Right ventricle myocardium inferior (tissue), 1 donor: ENCODE data around the gene ARHGAP18. TPM values are rescaled to one million over a fixed set of nuclear protein-coding genes. Genes with fewer than 3 reads are reported as not detected.
"Not testable (repeated sequence)": the region's sequence is repeated elsewhere in the genome, so short reads cannot be mapped to it uniquely, and the experiment has no call there.

Source experiments
- ATAC-seq: fragments of 200-7000 bp; cut with Tn5 transposase; one replicate; pipeline ENCODE4 v1.9.1; 2020; ENCODE audit warnings: mild to moderate bottlenecking, moderate library complexity
- DNase-seq: peaks from one replicate; pipeline ENCODE4 v3.0.0; 2021; ENCODE audit errors: missing footprints
- intact Hi-C: fragments of 100-400 bp; cut with DNase I; formaldehyde crosslinking; loops from one replicate; pipeline ENCODE4 v1.11.0; 2022
- total RNA-seq: library from RNA; stranded (reverse); fragmentation: NEBNext Ultra II Directional; extraction: Animal tissue kit (Norgen Biotek cat#: 25700); gene quantifications from one replicate; pipeline ENCODE4 v1.2.1, GENCODE V29; 2021
- donor health status: DM: no; HTN: yes; CAD: no; lungs with severe emphysema.

Gene ARHGAP18
- total RNA-seq, 1 donor from 2014 or later, result 8.1 TPM

DNA sequence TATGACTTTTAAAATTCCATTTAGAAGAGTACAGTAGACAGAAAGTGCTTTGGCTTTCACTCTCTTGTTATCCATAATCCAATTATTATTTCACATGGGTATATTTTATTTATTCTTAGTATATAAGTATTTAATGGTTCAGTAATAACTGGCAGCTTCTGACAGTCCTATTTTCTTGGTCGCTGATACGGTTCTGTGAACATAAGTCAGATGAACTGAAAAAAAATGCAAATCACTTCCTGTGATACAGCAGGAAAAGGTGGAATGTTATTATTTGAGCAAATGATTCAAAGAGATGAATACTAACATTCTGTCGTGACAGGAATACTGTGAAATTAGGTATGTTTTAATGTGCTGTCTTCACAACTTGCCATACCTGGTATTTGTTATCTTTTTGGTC is 132.3 kb downstream of the ARHGAP18 start:
- intact Hi-C loops, result no loop called here
- ATAC-seq, result no peak
- DNase-seq, result no peak

DNA sequence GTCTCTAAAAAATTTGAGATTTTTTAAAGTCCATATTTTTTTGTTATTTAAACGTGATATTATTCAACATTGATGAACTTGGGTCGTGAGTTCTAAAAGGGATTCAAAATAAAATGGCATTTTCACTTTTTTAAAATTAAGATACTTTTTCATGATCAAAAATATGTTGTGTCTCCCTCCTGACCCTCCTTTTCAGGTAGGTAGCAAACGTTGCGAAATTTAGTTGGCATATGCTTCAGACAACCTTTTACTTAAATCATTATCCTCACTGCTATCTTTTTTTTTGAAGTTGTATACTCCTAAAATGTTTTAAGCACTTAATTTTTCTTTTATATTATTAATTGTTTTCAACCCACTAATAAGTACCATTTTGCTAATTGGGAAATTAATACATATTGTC is 133.5 kb downstream of the ARHGAP18 start:
- DNase-seq (no peak), ATAC-seq (no peak)
- intact Hi-C loops, result no loop called here

DNA sequence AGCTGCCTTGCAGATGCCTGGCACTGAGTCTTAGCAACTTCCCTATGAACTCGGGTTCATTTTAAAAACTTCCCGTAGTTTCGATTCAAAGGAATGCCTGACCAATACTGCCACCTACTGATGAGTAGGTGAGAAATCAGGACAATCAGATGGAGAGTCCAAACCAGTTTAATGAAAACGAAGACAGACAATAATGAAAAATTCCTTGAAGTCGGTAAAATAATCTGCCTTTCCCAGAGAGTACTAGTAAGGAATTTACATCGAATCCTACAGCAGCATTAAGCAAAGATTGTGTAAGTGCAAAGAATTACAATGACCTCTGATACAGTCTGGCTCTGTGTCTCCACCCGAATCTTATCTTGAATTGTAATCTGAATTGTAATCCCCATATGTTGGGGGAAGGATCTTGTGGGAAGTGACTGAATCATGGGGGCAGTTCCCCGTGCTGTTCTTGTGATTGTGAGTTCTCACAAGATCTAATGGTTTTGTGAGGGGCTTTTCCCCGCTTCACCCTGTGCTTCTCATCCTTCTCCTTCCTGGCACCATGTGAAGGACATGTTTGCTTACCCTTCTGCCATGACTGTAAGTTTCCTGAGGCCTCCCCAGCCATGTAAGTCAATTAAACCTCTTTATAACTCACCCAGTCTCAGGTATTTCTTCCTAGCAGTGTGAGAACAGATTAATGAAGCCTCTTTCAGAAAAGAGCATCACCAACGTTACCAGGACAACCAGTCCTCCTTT is 134.4 kb downstream of the ARHGAP18 start:
- intact Hi-C loops, result loop anchor here (2.0 kb wide), 1 partner anchor 77 kb away; no protein-coding TSS in a partner anchor
- DNase-seq (no peak), ATAC-seq (peak; percentile 73)

DNA sequence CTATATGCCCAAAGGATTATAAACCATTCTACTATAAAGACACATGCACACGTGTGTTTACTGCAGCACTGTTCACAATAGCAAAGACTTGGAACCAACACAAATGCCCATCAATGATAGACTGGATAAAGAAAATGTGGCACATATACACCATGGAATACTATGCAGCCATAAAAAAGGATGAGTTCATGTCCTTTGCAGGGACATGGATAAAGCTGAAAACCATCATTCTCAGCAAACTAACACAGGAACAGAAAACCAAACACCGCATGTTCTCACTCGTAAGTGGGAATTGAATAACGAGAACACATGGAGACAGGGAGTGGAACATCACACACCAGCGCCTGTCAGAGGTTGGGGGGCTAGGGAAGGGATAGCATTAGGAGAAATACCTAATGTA is 135.4 kb downstream of the ARHGAP18 start:
- intact Hi-C loops, result loop anchor here (2.0 kb wide), 1 partner anchor 76 kb away; no protein-coding TSS in a partner anchor
- DNase-seq, ATAC-seq: not testable (repeated sequence)

DNA sequence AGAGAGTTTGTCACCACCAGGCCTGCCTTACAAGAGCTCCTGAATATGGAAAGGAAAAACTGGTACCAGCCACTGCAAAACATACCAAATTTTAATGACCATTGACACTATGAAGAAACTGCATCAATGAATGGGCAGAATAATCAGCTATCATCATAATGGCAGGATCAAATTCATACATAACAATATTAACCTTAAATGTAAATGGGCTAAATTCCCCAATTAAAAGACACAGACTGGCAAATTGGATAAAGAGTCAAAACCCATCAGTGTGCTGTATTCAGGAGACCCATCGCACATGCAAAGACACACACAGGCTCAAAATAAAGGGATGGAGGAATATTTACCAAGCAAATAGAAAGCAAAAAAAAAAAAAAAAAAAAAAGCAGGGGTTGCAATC is 139.0 kb downstream of the ARHGAP18 start:
- intact Hi-C loops, DNase-seq, ATAC-seq: not testable (repeated sequence)

DNA sequence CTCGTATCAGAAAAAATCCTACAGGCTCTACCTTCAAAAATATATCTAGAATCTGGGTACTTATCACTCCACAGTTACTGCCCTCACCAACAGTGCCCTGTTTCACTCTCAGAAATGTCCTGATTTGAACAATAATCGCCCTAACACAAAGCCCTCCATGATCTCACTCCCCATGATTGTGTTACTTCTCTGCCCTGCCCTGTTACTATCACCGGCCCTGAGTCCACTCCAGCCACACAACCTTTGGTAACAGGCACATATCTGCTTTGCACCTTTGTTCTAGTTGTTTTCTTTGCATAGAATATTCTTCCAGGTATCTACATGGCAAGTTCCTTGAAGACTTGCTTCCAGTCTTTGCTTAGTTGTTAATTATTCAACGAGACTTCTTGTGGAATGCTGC is 142.0 kb downstream of the ARHGAP18 start:
- intact Hi-C loops, result no loop called here
- DNase-seq, result no peak
- no peak for ATAC-seq

DNA sequence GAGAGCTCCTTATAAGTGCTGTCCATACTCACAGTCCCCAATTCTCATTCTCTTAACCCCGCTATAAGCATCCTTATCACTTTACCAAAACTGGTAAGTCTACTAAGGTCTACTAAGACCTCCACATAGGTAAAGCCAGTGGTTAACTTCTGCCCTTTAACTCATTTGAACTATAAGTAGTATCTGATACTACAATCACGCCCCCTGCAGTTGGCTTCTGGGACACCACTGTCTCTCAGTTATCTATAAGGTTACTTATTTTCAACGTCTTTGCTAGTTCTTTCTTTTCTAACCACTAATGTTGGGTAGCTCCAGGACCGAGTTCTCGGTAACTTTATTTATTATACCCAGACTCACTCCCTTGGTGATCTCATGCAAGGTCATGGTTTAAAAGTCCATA is 142.6 kb downstream of the ARHGAP18 start:
- ATAC-seq, result no peak
- DNase-seq, result no peak
- intact Hi-C loops, result no loop called here

DNA sequence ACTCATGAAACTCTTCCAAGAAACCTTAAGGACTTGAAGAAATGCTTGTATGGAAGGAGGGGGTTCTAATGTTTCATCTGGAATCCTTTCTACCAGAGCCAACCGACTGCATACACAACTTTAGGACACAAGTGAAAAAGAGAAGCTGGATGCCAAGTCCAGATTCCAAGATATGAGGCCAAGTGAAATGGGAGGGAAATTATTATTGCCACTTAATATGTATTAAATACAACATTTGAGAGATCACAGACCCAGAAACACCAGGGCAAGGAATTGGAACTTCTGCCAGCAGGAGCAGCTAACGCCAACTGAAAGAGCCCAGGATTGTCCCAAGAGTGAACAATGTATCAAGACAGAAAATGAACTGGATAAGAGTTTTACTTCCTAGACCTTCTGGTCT is 144.2 kb downstream of the ARHGAP18 start:
- ATAC-seq (no peak), DNase-seq (no peak)
- intact Hi-C loops, result no loop called here

DNA sequence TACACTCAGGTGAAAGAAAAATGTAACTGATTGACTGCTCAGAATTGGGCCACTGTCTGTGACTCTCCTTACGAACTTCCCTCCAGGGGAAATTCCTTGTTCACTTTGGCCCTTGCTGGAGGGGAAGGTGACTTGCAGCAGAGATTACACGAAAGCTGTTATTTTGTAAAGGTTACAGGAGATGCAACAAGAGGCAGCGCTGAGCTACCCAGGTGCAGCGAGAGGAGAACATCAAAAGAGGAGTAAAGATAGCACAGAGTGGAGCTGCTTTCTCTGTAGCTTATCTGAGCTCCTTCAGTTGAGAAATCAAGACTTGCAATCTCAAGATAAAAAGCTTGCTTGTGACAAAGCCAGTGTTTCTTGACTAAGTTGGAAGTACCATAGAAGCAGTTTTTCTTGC is 144.6 kb downstream of the ARHGAP18 start:
- intact Hi-C loops, result no loop called here

DNA sequence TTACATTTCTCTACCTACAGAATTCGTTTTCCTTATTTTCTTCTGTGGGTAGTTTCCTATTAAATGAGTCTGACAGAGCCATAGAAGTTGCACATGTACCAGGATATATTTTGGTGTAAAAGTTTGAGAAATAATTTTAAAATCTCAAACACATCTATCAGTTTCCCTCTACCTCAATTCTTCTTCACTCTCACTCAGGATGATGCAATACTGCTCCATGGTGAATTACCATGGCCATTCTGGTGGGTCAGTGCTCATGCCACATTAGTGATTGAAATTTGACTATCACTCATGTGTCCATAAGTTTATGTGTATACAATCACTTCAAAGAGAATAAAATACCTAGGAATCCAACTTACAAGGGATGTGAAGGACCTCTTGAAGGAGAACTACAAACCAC is 151.7 kb downstream of the ARHGAP18 start:
- ATAC-seq, result no peak
- no peak for DNase-seq
- intact Hi-C loops, result no loop called here

More for the DNA sequence above, 144.6 kb downstream of the ARHGAP18 start:
- ATAC-seq, result no peak
- no peak for DNase-seq

DNA sequence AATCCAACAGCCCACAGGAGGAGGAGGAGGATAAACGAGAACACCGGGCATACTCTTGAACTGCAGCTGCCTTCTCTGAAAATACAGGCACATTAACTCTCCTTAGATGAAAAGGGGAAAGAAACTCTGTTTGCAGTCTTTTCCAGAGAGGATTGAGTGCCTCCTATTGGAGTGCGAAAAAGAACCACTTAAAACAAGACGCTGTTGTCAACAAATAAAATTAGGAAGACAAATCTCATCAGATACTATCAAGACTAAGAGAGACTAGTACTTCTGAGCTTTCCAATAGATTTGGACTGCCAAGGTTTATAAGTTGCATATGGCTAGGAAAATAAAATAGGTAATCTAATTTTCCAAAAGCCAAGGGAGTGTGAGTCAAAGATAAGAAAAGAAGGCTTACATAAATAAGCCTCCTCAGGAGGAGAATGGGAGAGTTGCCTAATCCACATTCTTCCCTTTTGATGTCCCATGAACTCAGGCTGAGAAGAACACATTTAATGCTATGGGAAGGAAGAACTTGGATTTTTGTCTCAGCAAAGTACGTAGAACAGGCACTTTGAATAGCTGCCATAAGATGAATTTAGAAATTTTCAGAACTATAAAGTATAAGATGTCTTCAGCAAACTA is 154.7 kb downstream of the ARHGAP18 start:
- ATAC-seq, result no peak
- intact Hi-C loops, result no loop called here

DNA sequence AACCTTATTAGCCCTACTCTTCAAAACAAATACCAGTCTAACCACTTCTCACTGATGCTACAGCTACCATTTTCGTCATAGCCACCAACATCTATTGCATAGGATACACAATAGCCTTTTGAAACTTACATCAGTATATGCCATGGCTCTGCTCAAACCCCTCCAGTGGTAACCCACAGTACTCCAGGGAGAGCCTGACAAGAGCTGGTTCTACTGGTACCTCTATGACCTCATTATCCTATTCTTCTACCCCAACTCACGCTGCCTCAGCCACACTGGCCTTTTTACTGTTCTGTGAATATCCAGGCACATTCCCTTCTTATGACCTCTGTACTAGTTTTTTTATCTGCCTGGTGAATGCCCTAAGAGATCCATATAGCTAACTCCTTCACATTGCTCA is 157.6 kb downstream of the ARHGAP18 start:
- DNase-seq (no peak), ATAC-seq (no peak)
- intact Hi-C loops, result no loop called here

More for the DNA sequence above, 154.7 kb downstream of the ARHGAP18 start:
- DNase-seq, result no peak

DNA sequence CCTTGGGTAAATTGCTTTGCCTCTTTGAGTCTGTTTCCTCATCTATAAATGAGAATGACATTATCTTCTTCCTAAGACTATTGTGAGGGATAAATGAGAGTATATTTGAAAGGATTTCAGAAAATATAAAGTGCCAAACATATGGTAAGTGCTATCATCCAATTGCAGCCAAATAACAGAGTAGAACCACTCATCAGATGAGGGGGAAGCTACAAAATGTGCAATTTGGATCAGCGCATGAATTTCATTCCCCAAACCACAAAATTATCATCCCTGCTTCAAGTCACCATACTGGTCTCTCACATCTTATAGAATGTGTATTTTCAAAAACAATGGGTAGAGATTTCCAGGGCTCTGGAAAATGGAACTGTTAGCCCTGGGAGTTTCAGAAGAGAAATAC is 158.5 kb downstream of the ARHGAP18 start:
- ATAC-seq (no peak), DNase-seq (no peak)
- intact Hi-C loops, result no loop called here

DNA sequence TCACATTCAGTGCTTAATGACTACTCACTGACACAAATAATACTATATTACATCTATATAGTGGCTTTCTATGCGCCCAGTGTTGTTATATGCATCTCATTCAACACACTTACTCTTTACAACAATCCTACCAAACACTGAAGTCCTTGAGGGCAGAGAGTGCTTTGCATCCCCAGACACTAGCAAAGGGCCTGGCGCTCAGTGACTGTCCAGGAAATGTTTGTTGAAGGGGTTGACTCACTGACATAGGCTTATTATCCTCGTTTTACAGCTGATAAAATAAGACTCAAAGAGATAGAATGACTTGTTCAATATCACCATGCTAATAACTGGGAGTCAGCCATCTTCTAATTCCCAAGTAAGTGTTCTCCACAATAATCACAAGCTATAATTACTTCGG is 163.3 kb downstream of the ARHGAP18 start:
- ATAC-seq (no peak), DNase-seq (no peak)
- intact Hi-C loops, result no loop called here

DNA sequence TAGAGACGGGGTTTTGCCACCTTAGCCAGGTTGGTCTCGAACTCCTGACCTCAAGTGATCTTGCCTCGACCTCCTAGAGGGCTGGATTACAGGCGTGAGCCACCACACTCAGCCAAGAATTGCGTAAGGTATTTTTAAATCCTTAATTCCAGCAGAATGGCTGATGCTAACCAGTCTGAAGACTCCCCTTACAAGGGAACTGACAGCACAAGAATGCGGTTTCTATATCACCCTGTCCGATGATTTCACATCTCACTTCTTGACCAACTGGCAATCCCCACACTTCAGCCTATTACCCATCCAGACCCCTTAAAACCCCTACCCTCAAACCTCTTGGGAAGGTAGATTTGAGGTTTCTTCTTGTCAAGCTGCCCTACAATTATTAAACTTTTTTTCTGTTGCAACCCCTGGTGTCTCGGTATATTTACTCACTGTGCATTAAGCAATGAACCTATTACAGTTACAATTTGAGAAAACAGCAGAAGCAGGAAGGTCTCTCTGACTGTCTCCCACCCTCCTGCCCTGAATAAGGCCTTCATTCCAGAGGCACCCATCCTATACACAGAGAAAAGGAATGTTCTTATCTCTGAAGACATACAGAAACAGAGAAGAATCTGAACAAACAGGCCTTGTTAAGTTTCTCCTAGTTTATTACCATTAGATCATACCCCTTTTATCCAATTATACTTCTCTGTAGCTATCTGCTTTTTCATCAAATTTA is 164.9 kb downstream of the ARHGAP18 start:
- ATAC-seq (no peak), DNase-seq (no peak)
- intact Hi-C loops, result no loop called here

DNA sequence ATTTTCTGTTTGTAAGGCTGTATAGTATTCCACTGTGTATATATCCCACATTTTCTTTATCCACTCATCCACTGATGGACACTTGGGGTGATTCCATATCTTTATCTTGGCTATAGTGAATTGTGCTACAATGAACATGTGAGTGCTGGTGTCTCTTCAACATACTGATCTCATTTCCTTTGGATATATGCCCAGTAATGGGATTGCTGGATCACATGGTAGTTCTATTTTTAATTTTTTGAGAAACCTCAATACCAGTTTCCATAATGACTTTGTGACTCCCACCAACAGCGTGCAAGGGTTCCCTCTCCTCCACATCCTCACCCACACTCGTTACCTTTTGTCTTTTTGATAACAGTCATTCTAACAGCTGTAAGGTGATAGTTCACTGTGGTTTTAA is 166.0 kb downstream of the ARHGAP18 start:
- DNase-seq, result no peak
- no peak for ATAC-seq
- intact Hi-C loops, result no loop called here

DNA sequence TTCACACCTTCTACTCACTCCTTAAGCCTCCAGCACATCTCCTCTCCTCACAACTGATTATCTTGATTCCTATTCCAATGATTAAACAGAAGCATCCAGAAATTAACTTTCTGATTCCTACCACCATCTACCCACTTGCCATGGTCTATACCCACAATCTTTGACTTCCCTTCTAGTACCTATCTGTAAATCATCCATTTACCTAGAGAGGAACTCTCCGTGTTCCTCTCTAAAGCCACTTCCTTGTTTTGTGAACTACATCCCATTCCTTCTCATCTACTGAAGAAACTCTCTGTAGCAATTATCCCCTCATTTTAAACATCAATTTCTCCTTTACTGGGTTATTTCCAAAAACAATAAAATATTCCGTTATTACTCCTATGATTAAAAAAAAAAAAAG is 167.3 kb downstream of the ARHGAP18 start:
- DNase-seq (no peak), ATAC-seq (no peak)
- intact Hi-C loops, result no loop called here

DNA sequence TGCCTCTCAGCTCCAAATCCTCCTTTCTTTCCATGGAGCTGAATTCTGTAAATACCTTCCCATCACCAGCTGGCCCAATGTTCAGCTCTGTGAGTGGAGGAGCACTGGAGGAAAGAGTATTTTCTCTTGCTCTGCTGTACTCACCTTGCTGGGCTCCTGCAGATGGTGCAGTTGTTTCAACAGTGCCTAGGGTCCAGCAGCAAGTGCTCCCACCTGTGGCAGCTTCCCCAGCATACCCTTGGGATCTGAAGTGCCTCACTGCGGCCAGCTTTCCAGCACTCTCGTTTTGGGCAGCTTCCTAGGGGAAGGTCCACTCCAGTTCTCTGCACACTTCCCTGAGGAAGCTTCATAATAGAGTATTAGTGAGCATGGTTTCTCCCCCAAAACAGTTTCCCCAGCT is 170.9 kb downstream of the ARHGAP18 start:
- intact Hi-C loops, result no loop called here
- DNase-seq, result no peak
- no peak for ATAC-seq

DNA sequence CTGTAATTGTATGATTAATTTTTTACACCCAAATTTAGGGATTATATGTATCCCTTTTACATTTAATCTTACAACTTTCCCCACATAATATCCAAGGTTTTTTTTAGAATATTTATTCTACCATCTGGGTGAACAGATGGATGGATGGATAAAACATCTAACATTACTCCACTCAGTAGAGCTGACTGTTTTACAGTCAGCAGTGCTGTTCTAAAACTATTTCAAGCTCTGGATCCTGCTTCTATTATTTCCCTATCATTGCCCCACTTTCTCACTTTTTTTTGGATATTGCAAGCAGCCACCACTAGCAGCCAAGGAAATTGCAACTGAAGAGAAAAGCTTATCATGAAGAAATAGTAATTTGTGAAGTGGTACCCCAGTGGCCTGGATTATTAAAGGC is 173.7 kb downstream of the ARHGAP18 start:
- DNase-seq, result no peak
- no peak for ATAC-seq
- intact Hi-C loops, result no loop called here

DNA sequence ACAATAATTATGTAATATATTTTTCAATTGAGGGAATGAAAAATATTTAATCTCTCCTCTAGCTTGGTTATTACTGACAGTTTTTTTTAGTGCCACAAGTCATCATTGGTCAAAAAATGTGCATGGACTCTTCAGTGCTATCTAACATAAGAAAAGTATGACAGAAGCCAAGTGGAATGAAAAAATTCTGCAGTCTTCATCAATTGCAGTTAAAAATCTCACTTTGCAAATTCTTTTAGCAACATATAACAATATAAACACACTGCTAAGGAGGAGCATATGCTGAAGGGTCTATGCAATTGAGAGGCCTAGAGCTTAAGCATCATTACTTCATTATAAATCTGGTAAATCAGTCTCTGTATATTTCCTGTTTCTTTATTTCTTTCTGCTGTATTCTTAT is 175.1 kb downstream of the ARHGAP18 start:
- intact Hi-C loops, result no loop called here
- ATAC-seq (no peak), DNase-seq (no peak)
